ENCODE results near the gene DERL2.
A peak's percentile ranks its signal among the peaks of the same experiment; 100 is the strongest.

GRCh38 chr17:5486206-5487124 lies 487 bp upstream of the DERL2 start, which contains the start of gene MIS12:
- no peak for TF ChIP-seq CTCF (IDR thresholded peaks at IDR 0.05)
- peak; percentile 88 to 97 for TF ChIP-seq POLR2AphosphoS5 (IDR thresholded peaks at IDR 0.05; ENCODE audit: insufficient read depth in 1 of 2, low read depth in 1 of 2)
